Measurements from ENCODE around the gene NPRL2.
A peak's percentile ranks its signal among the peaks of the same experiment; 100 is the strongest.

NPRL2 gene

GRCh38 chr3:50300681-50301254, 49.8 kb downstream of the NPRL2 start:
- H4K20me1 ChIP-seq (ENCODE audit: insufficient read depth, low read length), result no peaks in the 10 kb centered on the region
- no peak overlapping the region for H2AFZ ChIP-seq (ENCODE audit: low read length)
- TF ChIP-seq EZH2 (optimal IDR thresholded peaks at IDR 0.05; ENCODE audit: low read depth, low read length) (no peak), EZH2phosphoT487 (IDR thresholded peaks at IDR 0.05; ENCODE audit: low read length) (no peak), CTCF (IDR thresholded peaks at IDR 0.05; ENCODE audit: low read length) (no peak)
- no peaks in the 10 kb centered on the region for H3K9me3 ChIP-seq (replicated peaks; ENCODE audit: insufficient read depth, low read length)
- H3K27me3 ChIP-seq (replicated peaks; ENCODE audit: insufficient read depth, low read length), result no peaks in the 10 kb centered on the region
- peaks cover 12% of the 10 kb centered on the region; the same call in 1 of the 2 replicates for H3K4me1 ChIP-seq (ENCODE audit: low read length)
- no peak overlapping the region for H3K4me3 ChIP-seq (ENCODE audit: low read length)
- DNase-seq, result no peak
- H3F3A ChIP-seq (ENCODE audit: insufficient read depth, low read length), result peaks cover 4% of the 10 kb centered on the region; the same call in 1 of the 2 replicates
- peaks cover 11% of the 10 kb centered on the region; the same call in 1 of the 2 replicates for H3K79me2 ChIP-seq (ENCODE audit: low read length)
- no peaks in the 10 kb centered on the region for H3K36me3 ChIP-seq (replicated peaks; ENCODE audit: insufficient read depth, low read length)
- no peak overlapping the region for H3K9ac ChIP-seq (ENCODE audit: low read length)
- H3K27ac ChIP-seq (ENCODE audit: low read length), result no peak overlapping the region
- no peaks in the 10 kb centered on the region for H3K9me2 ChIP-seq (replicated peaks; ENCODE audit: insufficient read depth, low read length)
- H3K4me2 ChIP-seq (ENCODE audit: low read depth, low read length), result peak overlapping the region; percentile 94; the same call in 1 of the 2 replicates

GRCh38 chr3:50299929-50300680, 50.5 kb downstream of the NPRL2 start:
- Histone ChIP-seq H3F3A (ENCODE audit: insufficient read depth, low read length) (peaks cover 4% of the 10 kb centered on the region; the same call in 1 of the 2 replicates), H3K9ac (ENCODE audit: low read length) (peak overlapping the region; percentile 80), H4K20me1 (ENCODE audit: insufficient read depth, low read length) (no peaks in the 10 kb centered on the region), H3K4me1 (ENCODE audit: low read length) (peaks cover 12% of the 10 kb centered on the region; the same call in 1 of the 2 replicates), H3K79me2 (ENCODE audit: low read length) (peaks cover 11% of the 10 kb centered on the region; the same call in 1 of the 2 replicates), H3K4me3 (ENCODE audit: low read length) (peak overlapping the region; percentile 72), H3K27me3 (replicated peaks; ENCODE audit: insufficient read depth, low read length) (no peaks in the 10 kb centered on the region), H3K36me3 (replicated peaks; ENCODE audit: insufficient read depth, low read length) (no peaks in the 10 kb centered on the region), H2AFZ (ENCODE audit: low read length) (peak overlapping the region; percentile 87), H3K27ac (ENCODE audit: low read length) (peak overlapping the region; percentile 55; the same call in 1 of the 2 replicates), H3K9me3 (replicated peaks; ENCODE audit: insufficient read depth, low read length) (no peaks in the 10 kb centered on the region), H3K9me2 (replicated peaks; ENCODE audit: insufficient read depth, low read length) (no peaks in the 10 kb centered on the region), H3K4me2 (ENCODE audit: low read depth, low read length) (peak overlapping the region; percentile 94)
- DNase-seq, result no peak
- TF ChIP-seq EZH2 (optimal IDR thresholded peaks at IDR 0.05; ENCODE audit: low read depth, low read length) (no peak), EZH2phosphoT487 (IDR thresholded peaks at IDR 0.05; ENCODE audit: low read length) (no peak), CTCF (IDR thresholded peaks at IDR 0.05; ENCODE audit: low read length) (no peak)

GRCh38 chr3:50299638-50299928, 51.0 kb downstream of the NPRL2 start:
- peak overlapping the region; percentile 87 for H2AFZ ChIP-seq (ENCODE audit: low read length)
- TF ChIP-seq EZH2phosphoT487 (IDR thresholded peaks at IDR 0.05; ENCODE audit: low read length), result no peak
- no peak for TF ChIP-seq EZH2 (optimal IDR thresholded peaks at IDR 0.05; ENCODE audit: low read depth, low read length)
- TF ChIP-seq CTCF (IDR thresholded peaks at IDR 0.05; ENCODE audit: low read length), result no peak

More at GRCh38 chr3:50299638-50299928, 51.0 kb downstream of the NPRL2 start:
- H3K4me2 ChIP-seq (ENCODE audit: low read depth, low read length), result peak overlapping the region; percentile 94
- peak overlapping the region; percentile 72 for H3K4me3 ChIP-seq (ENCODE audit: low read length)
- DNase-seq, result no peak
- H3K79me2 ChIP-seq (ENCODE audit: low read length), result peaks cover 11% of the 10 kb centered on the region; the same call in 1 of the 2 replicates
- H3K36me3 ChIP-seq (replicated peaks; ENCODE audit: insufficient read depth, low read length), result no peaks in the 10 kb centered on the region
- H3K9me2 ChIP-seq (replicated peaks; ENCODE audit: insufficient read depth, low read length), result no peaks in the 10 kb centered on the region
- H3K9ac ChIP-seq (ENCODE audit: low read length), result peak overlapping the region; percentile 80
- H3K4me1 ChIP-seq (ENCODE audit: low read length), result peaks cover 12% of the 10 kb centered on the region; the same call in 1 of the 2 replicates
- H3K9me3 ChIP-seq (replicated peaks; ENCODE audit: insufficient read depth, low read length), result no peaks in the 10 kb centered on the region
- no peaks in the 10 kb centered on the region for H3K27me3 ChIP-seq (replicated peaks; ENCODE audit: insufficient read depth, low read length)
- peaks cover 4% of the 10 kb centered on the region; the same call in 1 of the 2 replicates for H3F3A ChIP-seq (ENCODE audit: insufficient read depth, low read length)
- H3K27ac ChIP-seq (ENCODE audit: low read length), result peak overlapping the region; percentile 55; the same call in 1 of the 2 replicates
- no peaks in the 10 kb centered on the region for H4K20me1 ChIP-seq (ENCODE audit: insufficient read depth, low read length)

Data from MM.1S (cell line).